OCI-M2 (cell line): ENCODE data around the gene ENDOG.

Experiments used
- DNase-seq: peaks from one replicate; lab custom pipeline; 2025; ENCODE audit not compliant: unreplicated experiment; lab: John Stamatoyannopoulos, UW

Gene ENDOG

GRCh38 chr9:128798896-128799295, 19.4 kb upstream of the ENDOG start:
- DNase-seq, result no peak

GRCh38 chr9:128800061-128800460, 18.2 kb upstream of the ENDOG start:
- DNase-seq, result no peak

GRCh38 chr9:128802482-128802881, 15.8 kb upstream of the ENDOG start:
- DNase-seq, result no peak

- DNase-seq, result no peak
Measured at GRCh38 chr9:128805661-128806060, 12.6 kb upstream of the ENDOG start.

- no peak for DNase-seq
Measured at GRCh38 chr9:128807827-128808226, 10.5 kb upstream of the ENDOG start.

- DNase-seq, result no peak
Measured at GRCh38 chr9:128808543-128808942, 9.8 kb upstream of the ENDOG start.

GRCh38 chr9:128809036-128809599, 9.2 kb upstream of the ENDOG start:
- DNase-seq, result no peak

GRCh38 chr9:128809831-128810230, 8.5 kb upstream of the ENDOG start:
- no peak for DNase-seq

GRCh38 chr9:128810873-128811272, 7.4 kb upstream of the ENDOG start:
- no peak for DNase-seq

- no peak for DNase-seq
Measured at GRCh38 chr9:128818839-128819715, 777 bp downstream of the ENDOG start.

GRCh38 chr9:128819716-128820664, 1.7 kb downstream of the ENDOG start:
- no peak for DNase-seq

- no peak for DNase-seq
Measured at GRCh38 chr9:128820665-128821583, 2.6 kb downstream of the ENDOG start.

GRCh38 chr9:128821584-128822406, 3.5 kb downstream of the ENDOG start:
- DNase-seq, result no peak

- DNase-seq, result no peak
Measured at GRCh38 chr9:128822407-128823042, 4.2 kb downstream of the ENDOG start.

- DNase-seq, result no peak
Measured at GRCh38 chr9:128823362-128823902, 5.1 kb downstream of the ENDOG start.

- no peak for DNase-seq
Measured at GRCh38 chr9:128823903-128824406, 5.7 kb downstream of the ENDOG start.

GRCh38 chr9:128824911-128825310, 6.6 kb downstream of the ENDOG start:
- DNase-seq, result no peak

GRCh38 chr9:128825923-128826700, 7.8 kb downstream of the ENDOG start:
- DNase-seq, result no peak
